ENCODE results near the gene GALT.

GALT gene

DNA sequence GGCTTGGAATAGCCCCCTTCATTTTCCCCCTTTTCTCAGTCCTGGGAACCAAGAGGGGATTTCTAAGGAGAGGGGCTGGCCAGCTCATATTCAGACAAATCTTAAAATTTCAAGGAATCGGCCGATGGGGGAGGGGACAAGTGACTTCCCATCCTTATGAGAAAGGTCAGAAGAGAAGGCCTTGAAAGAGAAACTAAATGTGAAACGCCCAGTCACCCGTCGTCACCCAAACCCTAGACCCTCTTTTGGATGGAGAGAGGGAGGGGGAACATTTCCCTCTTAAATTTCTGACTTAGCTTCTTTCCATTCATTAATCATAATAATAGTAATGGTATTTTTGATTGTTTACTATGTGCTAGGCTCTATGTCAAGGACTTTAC, 45.5 kb downstream of the GALT start:
- Mint-ChIP-seq H3K9me3 (no peaks in the 10 kb centered on the region), H3K4me3 (no peak overlapping the region), H3K36me3 (ENCODE audit: low read depth) (no peaks in the 10 kb centered on the region), H3K27me3 (ENCODE audit: low read depth) (no peaks in the 10 kb centered on the region), H3K4me1 (ENCODE audit: low read depth) (no peaks in the 10 kb centered on the region), H3K27ac (no peak overlapping the region)

DNA sequence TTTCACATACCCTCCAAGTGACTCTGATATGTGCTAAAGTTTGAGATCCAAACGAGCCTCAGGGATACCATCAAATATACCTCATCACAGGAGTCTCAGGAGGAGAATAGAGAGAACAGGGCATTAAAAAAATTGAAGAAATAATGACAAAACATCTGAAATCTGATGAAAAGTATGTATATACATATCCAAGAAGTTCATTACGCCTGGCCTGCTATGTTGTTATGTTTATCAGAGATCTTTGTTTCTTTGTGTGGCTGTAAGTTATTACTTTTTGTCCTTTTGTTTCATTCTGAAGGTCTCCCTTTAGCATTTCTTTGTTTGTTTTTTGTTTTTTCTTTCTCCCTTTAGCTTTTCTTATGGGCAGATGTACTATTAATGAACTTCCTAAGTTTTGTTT, 47.1 kb downstream of the GALT start:
- no peak overlapping the region for H3K4me3 Mint-ChIP-seq
- no peaks in the 10 kb centered on the region for H3K27me3 Mint-ChIP-seq (ENCODE audit: low read depth)
- H3K27ac Mint-ChIP-seq, result no peak overlapping the region
- no peaks in the 10 kb centered on the region for H3K36me3 Mint-ChIP-seq (ENCODE audit: low read depth)
- no peaks in the 10 kb centered on the region for H3K4me1 Mint-ChIP-seq (ENCODE audit: low read depth)
- H3K9me3 Mint-ChIP-seq, result no peaks in the 10 kb centered on the region

DNA sequence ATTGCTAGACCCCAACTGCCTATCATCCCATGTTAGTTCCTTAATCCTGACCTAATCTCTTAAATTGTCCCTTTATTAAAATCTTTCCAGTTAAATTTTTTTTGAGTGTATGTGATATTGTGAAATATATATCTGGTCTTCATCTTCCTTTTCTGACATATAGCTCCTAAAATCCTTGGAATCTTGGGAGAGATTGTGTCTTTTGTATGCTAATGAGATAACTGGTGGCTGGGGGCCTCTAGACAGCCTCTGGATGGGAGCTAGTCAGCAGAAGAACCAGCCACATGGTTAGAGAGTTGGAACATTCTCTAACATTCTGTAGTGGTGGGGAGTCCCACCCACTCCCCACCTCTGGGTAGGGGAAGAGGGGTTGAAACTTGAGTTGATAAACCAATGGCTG, 48.3 kb downstream of the GALT start:
- Mint-ChIP-seq H3K27me3 (ENCODE audit: low read depth) (peaks cover 7% of the 10 kb centered on the region), H3K27ac (no peak overlapping the region), H3K4me3 (no peak overlapping the region), H3K4me1 (ENCODE audit: low read depth) (no peaks in the 10 kb centered on the region), H3K36me3 (ENCODE audit: low read depth) (no peaks in the 10 kb centered on the region), H3K9me3 (no peaks in the 10 kb centered on the region)

All from T-helper 1 cell treated with Interleukin-12 subunit alpha and Interleukin-12 subunit beta and Interleukin-4 antibody, amounts not matched to agents 30 μg/mL and 1 μg/mL, for 36 hours (primary cell).